Measurements from ENCODE around the gene TBC1D21.

The TBC1D21 gene

GRCh38 chr15:73915082-73915481 lies 41.7 kb downstream of the TBC1D21 start:
- Histone ChIP-seq H2AFZ (ENCODE audit: low read length) (no peak overlapping the region), H3K9me2 (ENCODE audit: low read depth, low read length) (no peaks in the 10 kb centered on the region), H3K79me2 (ENCODE audit: insufficient read depth, low read length) (no peaks in the 10 kb centered on the region), H3K27me3 (ENCODE audit: insufficient read depth, low read length) (no peaks in the 10 kb centered on the region), H3K4me1 (ENCODE audit: insufficient read depth, low read length, severe bottlenecking) (no peaks in the 10 kb centered on the region), H3K9ac (ENCODE audit: low read length) (no peak overlapping the region), H3K4me2 (ENCODE audit: low read length) (no peak overlapping the region), H3K36me3 (ENCODE audit: insufficient read depth, low read length) (no peaks in the 10 kb centered on the region), H4K20me1 (ENCODE audit: insufficient read depth, low read length) (no peaks in the 10 kb centered on the region), H3F3A (ENCODE audit: insufficient read depth, low read length) (no peaks in the 10 kb centered on the region), H3K27ac (ENCODE audit: low read depth, low read length, poor library complexity, severe bottlenecking) (no peak overlapping the region), H3K9me3 (ENCODE audit: low read length) (no peaks in the 10 kb centered on the region), H3K4me3 (ENCODE audit: low read depth, low read length, poor library complexity, severe bottlenecking) (no peak overlapping the region)
- TF ChIP-seq, protein P1, sequence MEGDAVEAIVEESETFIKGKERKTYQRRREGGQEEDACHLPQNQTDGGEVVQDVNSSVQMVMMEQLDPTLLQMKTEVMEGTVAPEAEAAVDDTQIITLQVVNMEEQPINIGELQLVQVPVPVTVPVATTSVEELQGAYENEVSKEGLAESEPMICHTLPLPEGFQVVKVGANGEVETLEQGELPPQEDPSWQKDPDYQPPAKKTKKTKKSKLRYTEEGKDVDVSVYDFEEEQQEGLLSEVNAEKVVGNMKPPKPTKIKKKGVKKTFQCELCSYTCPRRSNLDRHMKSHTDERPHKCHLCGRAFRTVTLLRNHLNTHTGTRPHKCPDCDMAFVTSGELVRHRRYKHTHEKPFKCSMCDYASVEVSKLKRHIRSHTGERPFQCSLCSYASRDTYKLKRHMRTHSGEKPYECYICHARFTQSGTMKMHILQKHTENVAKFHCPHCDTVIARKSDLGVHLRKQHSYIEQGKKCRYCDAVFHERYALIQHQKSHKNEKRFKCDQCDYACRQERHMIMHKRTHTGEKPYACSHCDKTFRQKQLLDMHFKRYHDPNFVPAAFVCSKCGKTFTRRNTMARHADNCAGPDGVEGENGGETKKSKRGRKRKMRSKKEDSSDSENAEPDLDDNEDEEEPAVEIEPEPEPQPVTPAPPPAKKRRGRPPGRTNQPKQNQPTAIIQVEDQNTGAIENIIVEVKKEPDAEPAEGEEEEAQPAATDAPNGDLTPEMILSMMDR (IDR thresholded peaks at IDR 0.05; ENCODE audit: low read length) = no peak
- TF ChIP-seq EZH2 (IDR thresholded peaks at IDR 0.05; ENCODE audit: borderline replicate concordance, low read length) = no peak

GRCh38 chr15:73918784-73919183 lies 45.4 kb downstream of the TBC1D21 start:
- Histone ChIP-seq H3K36me3 (ENCODE audit: insufficient read depth, low read length) (no peaks in the 10 kb centered on the region), H3K9me2 (ENCODE audit: low read depth, low read length) (no peaks in the 10 kb centered on the region), H4K20me1 (ENCODE audit: insufficient read depth, low read length) (no peaks in the 10 kb centered on the region), H3K4me1 (ENCODE audit: insufficient read depth, low read length, severe bottlenecking) (no peaks in the 10 kb centered on the region), H3F3A (ENCODE audit: insufficient read depth, low read length) (no peaks in the 10 kb centered on the region), H3K4me3 (ENCODE audit: low read depth, low read length, poor library complexity, severe bottlenecking) (no peak overlapping the region), H3K79me2 (ENCODE audit: insufficient read depth, low read length) (no peaks in the 10 kb centered on the region), H3K27me3 (ENCODE audit: insufficient read depth, low read length) (0 out of 2 replicates have a peak, but pooled peaks cover 3% of the 10 kb centered on the region), H2AFZ (ENCODE audit: low read length) (no peak overlapping the region), H3K4me2 (ENCODE audit: low read length) (no peak overlapping the region), H3K9me3 (ENCODE audit: low read length) (no peaks in the 10 kb centered on the region), H3K9ac (ENCODE audit: low read length) (no peak overlapping the region), H3K27ac (ENCODE audit: low read depth, low read length, poor library complexity, severe bottlenecking) (no peak overlapping the region)
- TF ChIP-seq, protein P1 (IDR thresholded peaks at IDR 0.05; ENCODE audit: low read length) = no peak

GRCh38 chr15:73919706-73920105 lies 46.3 kb downstream of the TBC1D21 start:
- Histone ChIP-seq H3F3A (ENCODE audit: insufficient read depth, low read length) (no peaks in the 10 kb centered on the region), H3K9ac (ENCODE audit: low read length) (no peak overlapping the region), H3K9me2 (ENCODE audit: low read depth, low read length) (no peaks in the 10 kb centered on the region), H2AFZ (ENCODE audit: low read length) (no peak overlapping the region), H3K4me1 (ENCODE audit: insufficient read depth, low read length, severe bottlenecking) (no peaks in the 10 kb centered on the region), H3K4me2 (ENCODE audit: low read length) (no peak overlapping the region), H3K9me3 (ENCODE audit: low read length) (no peaks in the 10 kb centered on the region), H4K20me1 (ENCODE audit: insufficient read depth, low read length) (no peaks in the 10 kb centered on the region), H3K79me2 (ENCODE audit: insufficient read depth, low read length) (no peaks in the 10 kb centered on the region), H3K36me3 (ENCODE audit: insufficient read depth, low read length) (no peaks in the 10 kb centered on the region), H3K4me3 (ENCODE audit: low read depth, low read length, poor library complexity, severe bottlenecking) (no peak overlapping the region), H3K27ac (ENCODE audit: low read depth, low read length, poor library complexity, severe bottlenecking) (no peak overlapping the region), H3K27me3 (ENCODE audit: insufficient read depth, low read length) (0 out of 2 replicates have a peak, but pooled peaks cover 3% of the 10 kb centered on the region)
- TF ChIP-seq, protein P1 (IDR thresholded peaks at IDR 0.05; ENCODE audit: low read length) = no peak
- TF ChIP-seq EZH2 (IDR thresholded peaks at IDR 0.05; ENCODE audit: borderline replicate concordance, low read length) = no peak

All from OCI-LY1 (cell line).